Left ventricle myocardium inferior (tissue), 1 donor: ENCODE data around the gene RBM19. TPM values are rescaled to one million over a fixed set of nuclear protein-coding genes. Genes with fewer than 3 reads are reported as not detected.

Experiments used
- DNase-seq: peaks from one replicate; pipeline ENCODE4 v3.0.0-alpha.2; 2020
- H3K27ac ChIP-seq: fragments of 200-600 bp; replicated peaks from 2 replicates; pipeline ENCODE4 v1.8.0; 2021
- H3K27me3 ChIP-seq: fragments of 200-600 bp; 2 replicates; pipeline ENCODE4 v1.8.0; 2021; ENCODE audit warnings: low read depth
- H3K36me3 ChIP-seq: fragments of 200-600 bp; 2 replicates; pipeline ENCODE4 v1.8.0; 2021
- H3K4me1 ChIP-seq: fragments of 200-600 bp; 2 replicates; pipeline ENCODE4 v1.8.0; 2021
- H3K4me3 ChIP-seq: fragments of 200-600 bp; 2 replicates; pipeline ENCODE4 v1.8.0; 2021; ENCODE audit warnings: mild to moderate bottlenecking, moderate library complexity
- H3K9me3 ChIP-seq: fragments of 200-600 bp; replicated peaks from 2 replicates; pipeline ENCODE4 v1.8.0; 2021
- CTCF ChIP-seq: fragments of 200-600 bp; IDR thresholded peaks from 2 replicates; pipeline ENCODE4 v1.8.0; 2021; ENCODE audit warnings: antibody characterized with exemption, mild to moderate bottlenecking, borderline replicate concordance
- intact Hi-C: fragments of 100-400 bp; cut with micrococcal nuclease; formaldehyde crosslinking; loops from one replicate; pipeline ENCODE4 v1.11.0; 2022
- total RNA-seq: library from RNA; stranded (reverse); fragmentation: NEBNext Ultra II Directional; extraction: Animal tissue kit (Norgen Biotek cat#: 25700); gene quantifications from one replicate; pipeline ENCODE4 v1.2.1, GENCODE V29; 2021
- donor health status: DM: no; HTN: yes; CAD: no; lungs with severe emphysema.

The RBM19 gene
- total RNA-seq, 1 donor from 2014 or later: 18.9 TPM

DNA sequence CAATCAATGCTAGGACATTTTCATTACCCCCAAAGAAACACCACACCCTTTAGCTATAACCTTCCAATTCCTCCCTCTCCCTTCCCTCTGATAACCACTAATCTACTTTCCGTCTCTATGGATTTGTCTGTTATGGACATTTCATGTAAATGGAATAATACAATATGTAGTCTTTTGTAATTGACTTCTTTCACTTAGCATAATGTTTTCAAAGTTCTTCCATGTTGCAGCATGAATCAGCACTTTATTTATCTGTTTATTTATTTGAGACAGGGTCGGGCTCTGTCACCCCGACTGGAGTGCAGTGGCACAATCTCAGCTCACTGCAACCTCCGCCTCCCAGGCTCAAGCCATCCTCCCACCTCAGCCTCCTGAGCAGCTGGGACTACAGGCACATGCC is 1.2 kb upstream of the RBM19 start:
- intact Hi-C loops: no loop called here
- no peaks in the 10 kb centered on the region for H3K9me3 ChIP-seq
- peaks cover 25% of the 10 kb centered on the region for H3K4me1 ChIP-seq
- H3K36me3 ChIP-seq: peaks cover 1% of the 10 kb centered on the region
- peak overlapping the region; percentile 79 for H3K4me3 ChIP-seq
- no peak for DNase-seq
- TF ChIP-seq CTCF: no peak
- H3K27ac ChIP-seq: no peak overlapping the region
- peaks cover 4% of the 10 kb centered on the region for H3K27me3 ChIP-seq

DNA sequence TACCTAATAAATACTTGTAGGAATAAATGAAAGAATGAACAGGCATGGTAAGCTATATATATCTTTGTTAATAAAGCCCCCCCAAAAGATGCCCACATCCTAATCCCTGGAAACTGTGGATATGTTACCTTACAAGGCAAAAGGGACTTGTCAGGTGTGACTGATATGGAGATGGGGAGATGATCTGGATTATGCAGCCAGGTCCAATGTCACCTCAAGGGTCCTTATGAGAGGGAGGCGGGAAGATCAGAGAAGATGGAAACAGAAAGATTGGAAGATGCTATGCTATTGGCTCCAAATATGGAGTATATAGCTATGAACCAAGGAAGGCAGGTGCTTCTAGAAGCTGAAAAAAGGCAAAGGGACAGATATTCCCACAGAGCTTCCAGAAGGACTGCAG is 3.4 kb downstream of the RBM19 start:
- intact Hi-C loops: no loop called here
- DNase-seq: no peak
- peaks cover 25% of the 10 kb centered on the region for H3K4me1 ChIP-seq
- peaks cover 47% of the 10 kb centered on the region for H3K36me3 ChIP-seq
- H3K9me3 ChIP-seq: no peaks in the 10 kb centered on the region
- H3K27ac ChIP-seq: no peak overlapping the region
- no peak overlapping the region for H3K4me3 ChIP-seq
- TF ChIP-seq CTCF: no peak
- H3K27me3 ChIP-seq: no peaks in the 10 kb centered on the region

DNA sequence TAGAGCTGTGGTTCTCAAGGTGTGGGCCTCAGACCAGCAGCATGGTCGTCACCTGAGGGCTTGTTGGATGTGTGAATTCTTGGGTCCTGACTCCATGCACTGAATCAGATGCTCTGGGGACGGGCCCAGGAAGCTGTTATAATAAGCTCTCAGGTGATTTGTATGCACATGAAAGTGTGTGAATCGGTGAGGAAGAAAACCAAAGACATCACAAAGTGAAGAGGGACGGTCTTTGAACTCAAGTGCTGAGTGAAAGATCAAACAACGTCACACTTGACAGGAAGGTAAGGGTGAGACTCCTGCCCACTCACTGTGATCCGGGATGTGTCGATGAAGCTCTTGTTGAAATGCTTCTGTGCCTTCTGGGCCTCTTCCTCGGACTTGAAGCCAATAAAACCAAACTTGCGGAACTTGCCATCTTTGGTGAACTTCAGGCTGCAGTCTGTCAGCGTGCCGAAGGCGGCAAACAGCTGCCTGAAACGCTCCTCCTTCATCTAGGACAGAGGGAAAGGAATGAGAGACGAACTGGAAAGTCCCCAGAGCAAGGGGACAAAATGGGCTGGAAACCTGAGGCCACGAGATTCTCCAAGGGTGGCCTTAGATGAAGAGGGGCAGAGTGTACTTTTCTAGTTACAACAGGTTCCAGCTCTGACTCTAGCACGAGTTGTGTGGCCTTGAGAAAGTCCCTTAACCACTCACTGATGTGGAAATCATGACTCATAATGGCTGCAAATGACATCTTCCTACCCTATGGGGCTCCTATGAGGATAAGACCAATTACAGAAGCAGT is 4.0 kb downstream of the RBM19 start:
- Histone ChIP-seq H3K4me3 (no peak overlapping the region), H3K9me3 (no peaks in the 10 kb centered on the region), H3K27me3 (no peaks in the 10 kb centered on the region), H3K27ac (no peak overlapping the region), H3K4me1 (peaks cover 21% of the 10 kb centered on the region), H3K36me3 (peaks cover 54% of the 10 kb centered on the region)
- DNase-seq: no peak
- no peak for TF ChIP-seq CTCF
- intact Hi-C loops: no loop called here

- H3K4me1 ChIP-seq: peaks cover 4% of the 10 kb centered on the region
Measured at GRCh38 chr12:113960030-113960429, 6.1 kb downstream of the RBM19 start.

DNA sequence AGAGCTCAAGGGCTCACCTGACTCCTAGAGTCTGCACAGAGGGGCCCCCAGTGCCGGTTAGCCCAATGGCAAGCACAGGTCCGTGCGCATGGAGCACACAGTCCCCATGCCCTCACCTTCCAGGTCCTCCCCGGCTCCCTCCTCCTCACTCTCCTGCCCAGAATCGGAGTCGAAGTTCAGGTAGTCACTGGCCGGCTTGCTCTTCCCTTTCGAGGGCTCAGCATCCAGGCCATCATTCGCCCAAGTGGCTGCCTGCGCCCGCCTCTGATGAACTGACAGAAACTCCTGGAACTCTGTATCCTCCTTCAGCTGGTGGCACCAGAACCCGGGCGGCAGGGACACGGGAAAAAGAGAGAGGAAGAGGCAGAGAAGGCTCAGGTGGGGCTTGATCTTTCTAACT is 7.0 kb downstream of the RBM19 start:
- no peak for DNase-seq
- H3K36me3 ChIP-seq: peaks cover 84% of the 10 kb centered on the region
- H3K9me3 ChIP-seq: no peaks in the 10 kb centered on the region
- TF ChIP-seq CTCF: no peak
- H3K27ac ChIP-seq: no peak overlapping the region
- no peaks in the 10 kb centered on the region for H3K4me1 ChIP-seq
- intact Hi-C loops: no loop called here
- H3K27me3 ChIP-seq: no peaks in the 10 kb centered on the region
- H3K4me3 ChIP-seq: no peak overlapping the region

More at GRCh38 chr12:113960030-113960429, 6.1 kb downstream of the RBM19 start:
- no peaks in the 10 kb centered on the region for H3K9me3 ChIP-seq
- intact Hi-C loops: no loop called here
- no peak for TF ChIP-seq CTCF
- H3K4me3 ChIP-seq: no peak overlapping the region
- no peaks in the 10 kb centered on the region for H3K27me3 ChIP-seq
- DNase-seq: no peak
- peaks cover 74% of the 10 kb centered on the region for H3K36me3 ChIP-seq
- no peak overlapping the region for H3K27ac ChIP-seq
